H9 (cell line): ENCODE results near the gene SBK1. TPM values are rescaled to one million over a fixed set of nuclear protein-coding genes. Genes with fewer than 3 reads are reported as not detected.

Experiments
- DNase-seq: peaks from one replicate; pipeline ENCODE4 v3.0.0-alpha.2; 2017
- H2AFZ ChIP-seq: one replicate; pipeline ENCODE4 v1.6.1; 2013; ENCODE audit warnings: mild to moderate bottlenecking, low read length, control low read depth, moderate library complexity
- H2AK5ac ChIP-seq: 2 replicates; pipeline ENCODE4 v1.6.1; 2013; ENCODE audit warnings: low read length, control low read depth, mixed read lengths; ENCODE audit not compliant: insufficient read length
- H2BK120ac ChIP-seq: one replicate; pipeline ENCODE4 v1.6.1; 2013; ENCODE audit warnings: low read depth, mild to moderate bottlenecking, low read length, control low read depth, inconsistent platforms; ENCODE audit not compliant: poor library complexity, severe bottlenecking
- H2BK12ac ChIP-seq: 2 replicates; pipeline ENCODE4 v1.6.1; 2013; ENCODE audit warnings: low read length, control low read depth, mixed read lengths, low read depth; ENCODE audit not compliant: insufficient read length
- H2BK15ac ChIP-seq: 2 replicates; pipeline ENCODE4 v1.6.1; 2013; ENCODE audit warnings: low read depth, low read length, control low read depth
- H2BK20ac ChIP-seq: one replicate; pipeline ENCODE4 v1.6.1; 2013; ENCODE audit warnings: low read depth, mild to moderate bottlenecking, low read length, control low read depth, inconsistent platforms; ENCODE audit not compliant: poor library complexity, severe bottlenecking
- H2BK5ac ChIP-seq: 2 replicates; pipeline ENCODE4 v1.6.1; 2013; ENCODE audit warnings: low read length, control low read depth, mixed read lengths; ENCODE audit not compliant: insufficient read length
- H3K14ac ChIP-seq: 2 replicates; pipeline ENCODE4 v1.6.1; 2013; ENCODE audit warnings: low read length, control low read depth; ENCODE audit not compliant: insufficient read depth
- H3K18ac ChIP-seq: 2 replicates; pipeline ENCODE4 v1.6.1; 2013; ENCODE audit warnings: low read depth, mild to moderate bottlenecking, mixed read lengths, low read length, control low read depth; ENCODE audit not compliant: insufficient read length
- H3K23ac ChIP-seq: 2 replicates; pipeline ENCODE4 v1.6.1; 2013; ENCODE audit warnings: low read length, control low read depth, mixed read lengths, low read depth; ENCODE audit not compliant: insufficient read length
- H3K23me2 ChIP-seq: 2 replicates; pipeline ENCODE4 v1.6.1; 2013; ENCODE audit warnings: low read depth, mild to moderate bottlenecking, mixed read lengths, low read length, control low read depth; ENCODE audit not compliant: insufficient read length, poor library complexity, severe bottlenecking
- H3K27ac ChIP-seq: 2 replicates; pipeline ENCODE4 v1.5.1; 2013; ENCODE audit warnings: low read length, control low read depth, mixed read lengths, low read depth; ENCODE audit not compliant: insufficient read length
- H3K27me3 ChIP-seq: 2 replicates; pipeline ENCODE4 v1.6.1; 2013; ENCODE audit warnings: low read length, control low read depth, inconsistent platforms; ENCODE audit not compliant: insufficient read depth
- H3K4ac ChIP-seq: 2 replicates; pipeline ENCODE4 v1.6.1; 2013; ENCODE audit warnings: low read depth, mild to moderate bottlenecking, control low read depth, inconsistent platforms, low read length, moderate library complexity
- H3K4me1 ChIP-seq: 2 replicates; pipeline ENCODE4 v1.6.1; 2013; ENCODE audit warnings: low read length, control low read depth, inconsistent platforms; ENCODE audit not compliant: insufficient read depth
- H3K4me2 ChIP-seq: 2 replicates; pipeline ENCODE4 v1.6.1; 2013; ENCODE audit warnings: low read length, control low read depth, mixed read lengths; ENCODE audit not compliant: insufficient read length, insufficient read depth
- H3K56ac ChIP-seq: 2 replicates; pipeline ENCODE4 v1.6.1; 2013; ENCODE audit warnings: low read depth, mild to moderate bottlenecking, mixed read lengths, low read length, control low read depth; ENCODE audit not compliant: insufficient read length
- H3K79me1 ChIP-seq: 2 replicates; pipeline ENCODE4 v1.6.1; 2013; ENCODE audit warnings: low read depth, mild to moderate bottlenecking, moderate library complexity, low read length, control low read depth, inconsistent platforms; ENCODE audit not compliant: insufficient read depth, poor library complexity, severe bottlenecking
- H3K79me2 ChIP-seq: 2 replicates; pipeline ENCODE4 v1.6.1; 2013; ENCODE audit warnings: low read length, control low read depth, inconsistent platforms; ENCODE audit not compliant: insufficient read depth
- H3K9ac ChIP-seq: 2 replicates; pipeline ENCODE4 v1.6.1; 2013; ENCODE audit warnings: low read length, control low read depth, mixed read lengths; ENCODE audit not compliant: insufficient read length; ENCODE audit errors: extremely low read depth
- H3K9me3 ChIP-seq: one replicate; pipeline ENCODE4 v1.6.1; 2013; ENCODE audit warnings: low read depth, low read length, inconsistent platforms; ENCODE audit not compliant: control insufficient read depth
- H3T11ph ChIP-seq: one replicate; pipeline ENCODE4 v1.6.1; 2013; ENCODE audit warnings: mild to moderate bottlenecking, low read length, control low read depth, inconsistent platforms
- H4K20me1 ChIP-seq: one replicate; pipeline ENCODE4 v1.6.1; 2013; ENCODE audit not compliant: control insufficient read depth, insufficient read length, insufficient read depth
- H4K5ac ChIP-seq: 2 replicates; pipeline ENCODE4 v1.6.1; 2013; ENCODE audit warnings: low read depth, mild to moderate bottlenecking, mixed read lengths, low read length, control low read depth; ENCODE audit not compliant: insufficient read length
- H4K8ac ChIP-seq: replicated peaks from 2 replicates; pipeline ENCODE4 v1.6.1; 2013; ENCODE audit warnings: low read length, control low read depth, mixed read lengths, low read depth; ENCODE audit not compliant: insufficient read length
- H4K91ac ChIP-seq: 2 replicates; pipeline ENCODE4 v1.6.1; 2013; ENCODE audit warnings: low read depth, mild to moderate bottlenecking, moderate library complexity, mixed read lengths, low read length, control low read depth; ENCODE audit not compliant: insufficient read length
- H3K27ac Mint-ChIP-seq, 3 experiments: 2 replicates in 2 of 3; 3 replicates in 1 of 3; pipeline ENCODE4 v1.8.0; 2020 to 2021; ENCODE audit warnings: mixed read lengths in 3 of 3, mild to moderate bottlenecking in 1 of 3, moderate library complexity in 1 of 3
- H3K27me3 Mint-ChIP-seq: 2 replicates; pipeline ENCODE4 v1.8.0; 2021; ENCODE audit warnings: low read depth, mild to moderate bottlenecking, moderate library complexity, mixed read lengths
- H3K36me3 Mint-ChIP-seq, 3 experiments: 2 replicates in 2 of 3; 3 replicates in 1 of 3; pipeline ENCODE4 v1.8.0; 2020 to 2021; ENCODE audit warnings: low read depth in 3 of 3, mixed read lengths in 3 of 3; ENCODE audit not compliant: insufficient read depth in 1 of 3
- H3K4me1 Mint-ChIP-seq, 2 experiments: 2 replicates each; pipeline ENCODE4 v1.8.0; 2020; ENCODE audit warnings: mixed read lengths in 2 of 2
- H3K4me3 Mint-ChIP-seq, 2 experiments: 2 replicates in 1 of 2; 3 replicates in 1 of 2; pipeline ENCODE4 v1.8.0; 2020 to 2021; ENCODE audit warnings: mild to moderate bottlenecking in 2 of 2, mixed read lengths in 2 of 2, moderate library complexity in 1 of 2
- H3K9me3 Mint-ChIP-seq, 2 experiments: 2 replicates in 1 of 2; 3 replicates in 1 of 2; pipeline ENCODE4 v1.8.0; 2020; ENCODE audit warnings: mild to moderate bottlenecking in 2 of 2, mixed read lengths in 2 of 2, moderate library complexity in 1 of 2
- WGBS: extraction: QIAGEN DNeasy Blood & Tissue Kit; methylation state at CpG from one replicate; pipeline ENCODE4 v1.1.7; 2013; ENCODE audit warnings: missing lambda C conversion rate, low lambda C conversion rate, mixed read lengths; ENCODE audit not compliant: insufficient read length; ENCODE audit errors: extremely low coverage; 5-methylcytosine and 5-hydroxymethylcytosine counted together
- total RNA-seq: library from RNA; stranded (reverse); gene quantifications from 2 replicates; pipeline ENCODE4 v1.2.1, GENCODE V29; 2021
- TF ChIP-seq, protein P1 (sequence below): fragments of 200-600 bp; sonication (generic); conservative IDR thresholded peaks from 3 replicates; pipeline ENCODE4 v1.8.0; 2021; ENCODE audit warnings: antibody characterized with exemption, mild to moderate bottlenecking

SBK1 gene
- total RNA-seq, 1 experiment from 2014 or later, result 65.5 TPM

DNA sequence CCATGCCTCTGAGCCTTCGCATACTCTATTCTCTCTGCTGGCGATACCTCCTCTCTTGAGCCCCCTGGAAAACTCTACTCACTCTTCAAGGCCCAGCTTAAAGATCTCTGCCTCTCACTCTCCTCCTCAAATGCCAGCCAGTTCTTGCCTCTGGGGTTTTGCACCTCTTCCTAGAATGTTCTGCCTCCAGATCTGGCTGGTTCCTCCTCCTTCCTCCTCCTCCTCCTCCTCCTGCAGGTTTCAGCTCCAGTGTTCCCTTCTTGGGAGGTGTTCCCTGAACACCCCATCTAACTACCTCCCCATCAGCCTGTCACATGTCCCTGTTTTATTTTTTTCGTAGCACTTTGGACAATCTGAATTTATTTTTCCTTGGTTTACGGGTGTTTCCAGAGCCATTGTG is 35.1 kb upstream of the SBK1 start:
- Histone ChIP-seq H3K23ac (no peak overlapping the region), H3K79me2 (no peaks in the 10 kb centered on the region), H2BK120ac (no peak overlapping the region), H4K20me1 (no peaks in the 10 kb centered on the region), H4K8ac (no peak overlapping the region), H3K4ac (no peak overlapping the region), H3K79me1 (no peaks in the 10 kb centered on the region), H2AFZ (no peak overlapping the region), H2BK12ac (no peak overlapping the region), H3K4me1 (peaks cover 4% of the 10 kb centered on the region; the same call in 1 of the 2 replicates), H3K14ac (no peak overlapping the region), H2BK5ac (no peak overlapping the region), H3K56ac (no peak overlapping the region), H2BK20ac (no peak overlapping the region), H3K9me3 (no peaks in the 10 kb centered on the region), H3K27ac (no peak overlapping the region), H2AK5ac (no peak overlapping the region), H3T11ph (no peak overlapping the region), H4K5ac (no peak overlapping the region), H3K23me2 (no peaks in the 10 kb centered on the region), H3K18ac (no peak overlapping the region), H3K9ac (no peak overlapping the region), H2BK15ac (no peak overlapping the region), H3K27me3 (peaks cover 2% of the 10 kb centered on the region; the same call in 1 of the 2 replicates), H4K91ac (no peak overlapping the region), H3K4me2 (no peak overlapping the region)
- Mint-ChIP-seq H3K27ac (peak overlapping the region in 1 of 3 experiments; percentile 4; a peak in 1 of 7 replicates), H3K9me3 (peaks cover 0 to 2% of the 10 kb centered on the region in 2 experiments; a peak in 2 of 5 replicates), H3K27me3 (peaks cover 3% of the 10 kb centered on the region), H3K4me3 (no peak overlapping the region), H3K36me3 (no peaks in the 10 kb centered on the region), H3K4me1 (peaks cover 22 to 53% of the 10 kb centered on the region in 2 experiments)
- no CpG with 5 or more reads among the region's 4 CpGs for WGBS
- no peak for DNase-seq
- TF ChIP-seq, protein P1, sequence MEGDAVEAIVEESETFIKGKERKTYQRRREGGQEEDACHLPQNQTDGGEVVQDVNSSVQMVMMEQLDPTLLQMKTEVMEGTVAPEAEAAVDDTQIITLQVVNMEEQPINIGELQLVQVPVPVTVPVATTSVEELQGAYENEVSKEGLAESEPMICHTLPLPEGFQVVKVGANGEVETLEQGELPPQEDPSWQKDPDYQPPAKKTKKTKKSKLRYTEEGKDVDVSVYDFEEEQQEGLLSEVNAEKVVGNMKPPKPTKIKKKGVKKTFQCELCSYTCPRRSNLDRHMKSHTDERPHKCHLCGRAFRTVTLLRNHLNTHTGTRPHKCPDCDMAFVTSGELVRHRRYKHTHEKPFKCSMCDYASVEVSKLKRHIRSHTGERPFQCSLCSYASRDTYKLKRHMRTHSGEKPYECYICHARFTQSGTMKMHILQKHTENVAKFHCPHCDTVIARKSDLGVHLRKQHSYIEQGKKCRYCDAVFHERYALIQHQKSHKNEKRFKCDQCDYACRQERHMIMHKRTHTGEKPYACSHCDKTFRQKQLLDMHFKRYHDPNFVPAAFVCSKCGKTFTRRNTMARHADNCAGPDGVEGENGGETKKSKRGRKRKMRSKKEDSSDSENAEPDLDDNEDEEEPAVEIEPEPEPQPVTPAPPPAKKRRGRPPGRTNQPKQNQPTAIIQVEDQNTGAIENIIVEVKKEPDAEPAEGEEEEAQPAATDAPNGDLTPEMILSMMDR, result no peak
